SK-N-SH (cell line): ENCODE measurements around the gene ASCC1. TPM values are rescaled to one million over a fixed set of nuclear protein-coding genes. Genes with fewer than 3 reads are reported as not detected.

Experiments
- CTCF ChIA-PET: fragments of 300-600, 350-600 bp; formaldehyde crosslinking; extraction: SDS; loops from one replicate; lab custom pipeline; 2021; lab: Yijun Ruan, JAX
- POLR2A ChIA-PET: fragments of 350-600 bp; sonication (Branson Sonifier 250); formaldehyde crosslinking; extraction: SDS; loops from one replicate; lab custom pipeline; 2020; ENCODE audit warnings: antibody characterized with exemption, inconsistent platforms; lab: Yijun Ruan, JAX
- DNase-seq: peaks from one replicate; pipeline ENCODE4 v3.0.0; 2012
- H2AFZ ChIP-seq: fragments of 200-600 bp; sonication (generic); 2 replicates; pipeline ENCODE4 v1.8.1; 2016; ENCODE audit warnings: antibody characterized with exemption, mild to moderate bottlenecking, low read depth
- H3F3A ChIP-seq: fragments of 200-600 bp; sonication (generic); replicated peaks from 2 replicates; pipeline ENCODE3; 2016; ENCODE audit warnings: antibody characterized with exemption, mild to moderate bottlenecking; ENCODE audit not compliant: insufficient read depth
- H3K27ac ChIP-seq, 2 experiments: fragments of 200-500 bp in 1 of 2; fragments of 200-600 bp in 1 of 2; sonication (Bioruptor generic) in 1 of 2; sonication (generic), shearing (Covaris generic) in 1 of 2; 2 replicates each; pipeline versions ENCODE4 v1.5.1 to v1.6.1; 2014 to 2016; ENCODE audit warnings: low read depth in 2 of 2, inconsistent platforms in 1 of 2, low read length in 1 of 2, mild to moderate bottlenecking in 1 of 2, mixed read lengths in 1 of 2
- H3K27me3 ChIP-seq: fragments of 200-600 bp; sonication (generic), shearing (Covaris generic); 2 replicates; pipeline ENCODE4 v1.6.1; 2016; ENCODE audit warnings: mixed run types; ENCODE audit not compliant: insufficient read depth
- H3K36me3 ChIP-seq, 2 experiments: fragments of 200-500 bp in 1 of 2; fragments of 200-600 bp in 1 of 2; sonication (Bioruptor generic) in 1 of 2; sonication (generic) in 1 of 2; replicated peaks in 1 of 2; 2 replicates each; pipeline versions ENCODE3 to v1.5.1; 2014 to 2016; ENCODE audit warnings: low read length in 1 of 2, mild to moderate bottlenecking in 1 of 2; ENCODE audit not compliant: insufficient read depth in 2 of 2, control insufficient read depth in 1 of 2
- H3K4me1 ChIP-seq, 2 experiments: fragments of 200-500 bp in 1 of 2; fragments of 200-600 bp in 1 of 2; sonication (Bioruptor generic) in 1 of 2; sonication (generic), shearing (Covaris generic) in 1 of 2; 2 replicates each; pipeline versions ENCODE4 v1.5.1 to v1.6.1; 2014 to 2016; ENCODE audit warnings: low read depth in 1 of 2, low read length in 1 of 2, mixed run types in 1 of 2; ENCODE audit not compliant: insufficient read depth in 2 of 2, control insufficient read depth in 1 of 2
- H3K4me2 ChIP-seq: fragments of 200-600 bp; sonication (generic), shearing (Covaris generic); 2 replicates; pipeline ENCODE4 v1.6.1; 2017; ENCODE audit warnings: mixed run types
- H3K4me3 ChIP-seq, 2 experiments: fragments of 200-500 bp in 1 of 2; fragments of 200-600 bp in 1 of 2; sonication (Bioruptor generic) in 1 of 2; sonication (generic), shearing (Covaris generic) in 1 of 2; 2 replicates each; pipeline versions ENCODE4 v1.5.1 to v1.8.1; 2014 to 2016; ENCODE audit warnings: low read depth in 2 of 2, inconsistent platforms in 1 of 2, low read length in 1 of 2, mild to moderate bottlenecking in 1 of 2, mixed read lengths in 1 of 2, moderate library complexity in 1 of 2
- H3K79me2 ChIP-seq: fragments of 200-600 bp; sonication (generic); 2 replicates; pipeline ENCODE4 v1.8.1; 2017; ENCODE audit warnings: mild to moderate bottlenecking; ENCODE audit not compliant: insufficient read depth
- H3K9ac ChIP-seq: fragments of 200-600 bp; sonication (generic); 2 replicates; pipeline ENCODE4 v1.6.1; 2017; ENCODE audit warnings: mixed run types
- H3K9me2 ChIP-seq: fragments of 200-600 bp; sonication (generic); 2 replicates; pipeline ENCODE4 v1.6.1; 2017; ENCODE audit warnings: mixed run types
- H3K9me3 ChIP-seq: fragments of 200-600 bp; sonication (generic); 2 replicates; pipeline ENCODE4 v1.6.1; 2017; ENCODE audit warnings: mixed run types, mild to moderate bottlenecking, moderate library complexity
- H4K20me1 ChIP-seq: fragments of 200-600 bp; sonication (generic); 2 replicates; pipeline ENCODE4 v1.6.1; 2017; ENCODE audit warnings: mild to moderate bottlenecking, mixed run types; ENCODE audit not compliant: insufficient read depth
- ELF1 ChIP-seq: IDR thresholded peaks from 2 replicates; pipeline ENCODE4 v1.4.0; 2012
- EZH2phosphoT487 ChIP-seq: fragments of 200-600 bp; sonication (generic); IDR thresholded peaks from 2 replicates; pipeline ENCODE4 v1.6.1; 2017; ENCODE audit warnings: low read depth, mixed run types, mild to moderate bottlenecking, antibody characterized with exemption, moderate library complexity, borderline replicate concordance
- FOSL2 ChIP-seq: IDR thresholded peaks from 2 replicates; pipeline ENCODE4 v1.4.0; 2012; ENCODE audit warnings: low read depth, mild to moderate bottlenecking, moderate library complexity, borderline replicate concordance
- FOXM1 ChIP-seq: IDR thresholded peaks from 2 replicates; pipeline ENCODE4 v1.4.0; 2012; ENCODE audit warnings: low read depth, mild to moderate bottlenecking
- IRF3 ChIP-seq: fragments of 150-350 bp; IDR thresholded peaks from 2 replicates; pipeline ENCODE4 v1.6.1; 2016; ENCODE audit warnings: mild to moderate bottlenecking, low read depth, low read length
- MEF2A ChIP-seq: IDR thresholded peaks from 2 replicates; pipeline ENCODE4 v1.4.0; 2012; ENCODE audit warnings: low read depth, borderline replicate concordance
- MXI1 ChIP-seq: IDR thresholded peaks from 2 replicates; pipeline ENCODE4 v1.6.1; 2012; ENCODE audit warnings: mild to moderate bottlenecking, low read depth, low read length, improper control_type of control experiment
- NRF1 ChIP-seq: IDR thresholded peaks from 2 replicates; pipeline ENCODE4 v1.6.1; 2012; ENCODE audit warnings: low read depth, mild to moderate bottlenecking, low read length
- RAD21 ChIP-seq: IDR thresholded peaks from 2 replicates; pipeline ENCODE4 v1.6.1; 2012; ENCODE audit warnings: mild to moderate bottlenecking, low read length
- RCOR1 ChIP-seq: fragments of 150-350 bp; IDR thresholded peaks from 2 replicates; pipeline ENCODE4 v1.6.1; 2017; ENCODE audit warnings: antibody characterized with exemption, low read length
- SIN3A ChIP-seq: IDR thresholded peaks from 2 replicates; pipeline ENCODE4 v1.6.1; 2012; ENCODE audit warnings: low read depth, mild to moderate bottlenecking, low read length, moderate library complexity, borderline replicate concordance
- TAF1 ChIP-seq: IDR thresholded peaks from 2 replicates; pipeline ENCODE4 v1.6.1; 2012; ENCODE audit warnings: low read depth, mild to moderate bottlenecking, low read length, moderate library complexity, borderline replicate concordance
- TEAD4 ChIP-seq: IDR thresholded peaks from 2 replicates; pipeline ENCODE4 v1.4.0; 2012; ENCODE audit warnings: mild to moderate bottlenecking, borderline replicate concordance; ENCODE audit not compliant: insufficient read depth
- WGBS: methylation state at CpG from one replicate; pipeline ENCODE4 v1.1.6; 2017; ENCODE audit warnings: low lambda C conversion rate; 5-methylcytosine and 5-hydroxymethylcytosine counted together
- polyA plus RNA-seq, 3 experiments: library from polyadenylated mRNA; depleted of rRNA; stranded (reverse); fragments of >200 nt; gene quantifications; 2 replicates each; pipeline ENCODE4 v1.2.3, GENCODE V29; 2012

ASCC1 gene
- polyA plus RNA-seq, 1 of the 3 experiments (the other 2 are of a cell fraction), result 15.0 TPM

GRCh38 chr10:72056113-72056512 is 160.0 kb downstream of the ASCC1 start:
- Histone ChIP-seq H3K9ac (no peak overlapping the region), H3K4me1 (peaks cover 0 to 3% of the 10 kb centered on the region in 2 experiments; a peak in 1 of 4 replicates), H3K4me3 (no peak overlapping the region), H3K27me3 (no peaks in the 10 kb centered on the region), H3K79me2 (no peaks in the 10 kb centered on the region), H3K9me3 (no peaks in the 10 kb centered on the region), H3F3A (no peaks in the 10 kb centered on the region), H3K36me3 (no peaks in the 10 kb centered on the region), H2AFZ (no peak overlapping the region), H3K27ac (no peak overlapping the region), H3K4me2 (no peak overlapping the region), H3K9me2 (no peaks in the 10 kb centered on the region), H4K20me1 (no peaks in the 10 kb centered on the region)
- TF ChIP-seq FOSL2 (no peak), NRF1 (no peak), TAF1 (no peak), EZH2phosphoT487 (no peak), RAD21 (no peak), MXI1 (no peak), TEAD4 (no peak)
- 100% methylated on average over 2 of the region's 5 CpGs for WGBS
- no peak for DNase-seq
- ChIA-PET POLR2A (no interaction called here), CTCF (interaction anchor here (1.0 to 4.4 kb wide), 3 partner anchors 8 to 159 kb away, joined by 3 to 37 read pairs (median 12); no protein-coding TSS in a partner anchor)

GRCh38 chr10:72053690-72054089 is 162.4 kb downstream of the ASCC1 start:
- no peak for DNase-seq
- H3F3A ChIP-seq, result no peaks in the 10 kb centered on the region
- CTCF ChIA-PET, result interaction anchor here (0.7 to 1.9 kb wide), 6 partner anchors 9 to 350 kb away, joined by 3 to 10 read pairs (median 4); no protein-coding TSS in a partner anchor
- POLR2A ChIA-PET, result no interaction called here
- H2AFZ ChIP-seq, result no peak overlapping the region
- no peaks in the 10 kb centered on the region for H3K36me3 ChIP-seq
- H3K27ac ChIP-seq, result no peak overlapping the region
- no peak for TF ChIP-seq MEF2A
- no peak for TF ChIP-seq FOXM1
- no peak for TF ChIP-seq ELF1
- TF ChIP-seq SIN3A, result no peak
- no peak for TF ChIP-seq IRF3
- TF ChIP-seq TAF1, result no peak
- TF ChIP-seq RAD21, result no peak
- TF ChIP-seq RCOR1, result no peak
- H3K9me3 ChIP-seq, result no peaks in the 10 kb centered on the region
- no peaks in the 10 kb centered on the region for H3K9me2 ChIP-seq
- no peak overlapping the region for H3K4me3 ChIP-seq
- no peaks in the 10 kb centered on the region for H3K79me2 ChIP-seq
- H3K4me2 ChIP-seq, result no peak overlapping the region
- H3K4me1 ChIP-seq, result peaks cover 0 to 3% of the 10 kb centered on the region in 2 experiments; a peak in 1 of 4 replicates
- 81% methylated on average over 6 of the region's 7 CpGs for WGBS
- no peak overlapping the region for H3K9ac ChIP-seq
- H3K27me3 ChIP-seq, result no peaks in the 10 kb centered on the region
- H4K20me1 ChIP-seq, result no peaks in the 10 kb centered on the region
